IPS DF 6.9 (cell line): ENCODE data around the gene NUP210L.

ENCODE experiments used
- DNase-seq: peaks from one replicate; pipeline ENCODE4 v3.0.0-alpha.2; 2013; ENCODE audit warnings: low read depth, low spot score
- H3K27ac ChIP-seq: one replicate; pipeline ENCODE4 v1.5.1; 2013; ENCODE audit warnings: low read length, control low read depth
- H3K27me3 ChIP-seq: 2 replicates; pipeline ENCODE4 v1.6.1; 2013; ENCODE audit warnings: mild to moderate bottlenecking, low read length; ENCODE audit not compliant: control insufficient read depth, insufficient read depth
- H3K36me3 ChIP-seq: 2 replicates; pipeline ENCODE4 v1.6.1; 2013; ENCODE audit warnings: low read length; ENCODE audit not compliant: control insufficient read depth, insufficient read depth
- H3K4me1 ChIP-seq: 2 replicates; pipeline ENCODE4 v1.6.1; 2013; ENCODE audit warnings: low read length; ENCODE audit not compliant: control insufficient read depth, insufficient read depth
- H3K4me3 ChIP-seq: 2 replicates; pipeline ENCODE4 v1.5.1; 2013; ENCODE audit warnings: mild to moderate bottlenecking, low read length
- H3K9me3 ChIP-seq: 2 replicates; pipeline ENCODE4 v1.6.1; 2013; ENCODE audit warnings: low read length, inconsistent platforms; ENCODE audit not compliant: control insufficient read depth, insufficient read depth
- WGBS: extraction: QIAGEN DNeasy Blood & Tissue Kit; methylation state at CpG from one replicate; pipeline ENCODE4 v1.1.7; 2013; ENCODE audit warnings: mixed read lengths, missing lambda C conversion rate; ENCODE audit not compliant: insufficient read length, insufficient coverage; 5-methylcytosine and 5-hydroxymethylcytosine counted together

The NUP210L gene

GRCh38 chr1:153944005-153944826 is 210.7 kb downstream of the NUP210L start:
- no CpG with 5 or more reads among the region's 15 CpGs for WGBS
- H3K27ac ChIP-seq = no peak overlapping the region
- H3K4me3 ChIP-seq = no peak overlapping the region
- peaks cover 31% of the 10 kb centered on the region for H3K36me3 ChIP-seq
- no peak for DNase-seq
- H3K27me3 ChIP-seq = no peaks in the 10 kb centered on the region
- no peaks in the 10 kb centered on the region for H3K9me3 ChIP-seq
- peaks cover 3% of the 10 kb centered on the region for H3K4me1 ChIP-seq

- WGBS = no CpG with 5 or more reads among the region's 11 CpGs
- H3K4me1 ChIP-seq = peaks cover 3% of the 10 kb centered on the region
- no peaks in the 10 kb centered on the region for H3K9me3 ChIP-seq
- peaks cover 24% of the 10 kb centered on the region for H3K36me3 ChIP-seq
- H3K27ac ChIP-seq = no peak overlapping the region
- no peak overlapping the region for H3K4me3 ChIP-seq
- no peaks in the 10 kb centered on the region for H3K27me3 ChIP-seq
- no peak for DNase-seq
These were observed 211.9 kb downstream of the NUP210L start for GRCh38 chr1:153942766-153943549.
